ENCODE data around the gene EPN1. TPM values are rescaled to one million over a fixed set of nuclear protein-coding genes. Genes with fewer than 3 reads are reported as not detected.
"Not testable (repeated sequence)": the region's sequence is repeated elsewhere in the genome, so short reads cannot be mapped to it uniquely, and the experiment has no call there.

Gene EPN1
- total RNA-seq, 1 donor from 2014 or later: 250 TPM

DNA sequence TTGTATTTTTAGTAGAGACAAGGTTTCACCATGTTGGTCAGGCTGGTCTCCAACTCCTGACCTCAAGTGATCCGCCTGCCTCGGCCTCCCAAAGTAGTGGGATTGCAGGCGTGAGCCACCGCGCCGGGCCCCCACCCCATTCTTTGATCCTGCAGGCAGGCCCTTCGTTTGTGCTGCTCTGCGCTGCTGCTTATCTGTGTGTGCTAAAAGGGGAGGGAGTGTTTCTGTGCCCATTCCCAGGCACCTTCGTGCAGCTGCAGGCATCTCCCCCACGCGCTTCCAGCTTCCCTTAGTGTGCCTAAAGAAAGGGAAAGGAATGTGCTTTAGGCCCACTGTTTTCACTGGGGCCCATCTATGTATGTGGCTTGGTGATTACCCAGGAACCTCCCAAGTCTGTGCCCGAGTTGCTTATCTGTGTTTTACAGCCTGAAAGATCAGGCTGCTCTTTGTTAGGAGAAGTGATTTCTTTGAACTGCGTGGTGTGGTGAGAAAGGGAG is 27.2 kb downstream of the EPN1 start:
- intact Hi-C loops (cut with micrococcal nuclease): no loop called here
- DNase-seq (no peak), ATAC-seq (peak; percentile 31)

DNA sequence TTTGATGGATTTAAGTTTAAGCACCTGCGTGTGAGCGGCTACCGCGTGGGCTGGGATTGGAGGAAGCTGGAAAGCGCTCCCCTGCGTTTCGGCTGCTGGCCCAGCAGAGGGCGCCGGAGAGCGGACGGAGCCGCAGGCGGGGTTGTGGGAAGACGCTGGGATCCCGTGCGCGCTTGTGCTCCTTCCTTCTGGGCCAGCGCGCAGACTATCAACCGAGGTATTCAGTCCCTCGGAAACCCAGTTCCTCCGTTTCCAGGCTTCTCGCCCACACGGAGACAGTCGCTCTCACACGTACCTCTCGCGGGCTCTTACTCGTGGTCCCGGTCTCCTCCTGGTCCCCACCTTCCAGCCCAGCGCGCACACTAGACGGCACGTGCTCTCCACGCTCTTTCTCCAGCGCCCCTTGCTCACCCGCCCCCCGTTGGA is 28.8 kb downstream of the EPN1 start:
- DNase-seq: peak; percentile 67
- peak; percentile 70 for ATAC-seq
- intact Hi-C loops (cut with micrococcal nuclease): no loop called here

DNA sequence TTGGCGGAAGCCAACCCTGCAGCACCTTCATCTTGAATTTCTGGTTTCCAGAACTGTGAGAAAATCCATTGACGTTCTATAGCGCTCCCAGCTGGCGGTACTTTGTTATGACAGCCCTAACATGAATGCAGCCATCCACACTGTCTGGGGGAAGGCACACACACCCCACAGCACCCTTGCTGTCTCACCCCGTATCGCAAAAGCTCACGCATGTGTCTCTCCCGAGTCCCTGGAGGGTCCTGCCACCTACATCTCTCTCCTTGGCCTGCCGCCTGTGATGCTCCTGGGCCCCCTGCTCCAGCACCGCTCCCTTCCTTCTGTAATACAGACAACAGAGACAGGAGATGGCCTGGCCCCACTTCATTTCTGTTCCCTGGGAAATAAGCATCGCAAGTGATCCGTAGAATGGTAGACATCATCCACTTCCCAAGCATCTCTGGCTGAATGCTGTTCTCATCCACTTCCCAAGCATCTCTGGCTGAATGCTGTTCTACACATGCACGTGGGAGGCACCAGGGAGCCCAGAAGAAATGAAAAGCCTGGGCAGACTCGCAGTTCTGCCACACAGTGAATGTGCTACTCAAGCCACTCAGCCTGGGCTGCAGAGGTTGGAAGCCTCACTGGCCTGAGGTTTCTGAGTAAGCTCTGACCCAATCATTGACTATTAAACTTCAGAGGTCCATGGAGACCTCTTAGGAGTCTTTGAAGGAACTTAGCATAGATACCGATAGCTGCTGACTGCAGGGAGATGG is 29.6 kb downstream of the EPN1 start:
- DNase-seq (peak; percentile 27), ATAC-seq (peak; percentile 23)
- intact Hi-C loops (cut with micrococcal nuclease): no loop called here

DNA sequence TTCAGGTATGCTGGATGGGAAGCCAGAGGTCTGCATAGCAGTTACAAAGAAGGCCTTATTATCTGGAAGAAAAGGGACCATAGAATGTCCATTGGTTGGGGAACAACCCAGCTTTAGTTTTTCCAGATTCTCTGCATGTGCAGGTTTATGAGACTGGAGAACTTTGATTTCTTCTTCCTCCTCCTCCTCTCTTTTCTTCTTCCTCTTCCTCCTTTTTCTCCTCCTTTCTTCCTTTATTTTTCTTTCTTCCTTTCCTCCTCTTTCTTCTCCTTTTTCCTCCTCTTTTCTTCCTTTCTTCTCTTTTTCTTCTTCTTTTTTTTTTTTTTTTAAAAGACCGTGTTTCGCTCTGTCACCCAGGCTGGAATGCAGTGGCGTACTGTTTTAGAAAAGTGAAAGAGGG is 30.9 kb downstream of the EPN1 start:
- intact Hi-C loops (cut with micrococcal nuclease): no loop called here
- DNase-seq (no peak), ATAC-seq (no peak)

DNA sequence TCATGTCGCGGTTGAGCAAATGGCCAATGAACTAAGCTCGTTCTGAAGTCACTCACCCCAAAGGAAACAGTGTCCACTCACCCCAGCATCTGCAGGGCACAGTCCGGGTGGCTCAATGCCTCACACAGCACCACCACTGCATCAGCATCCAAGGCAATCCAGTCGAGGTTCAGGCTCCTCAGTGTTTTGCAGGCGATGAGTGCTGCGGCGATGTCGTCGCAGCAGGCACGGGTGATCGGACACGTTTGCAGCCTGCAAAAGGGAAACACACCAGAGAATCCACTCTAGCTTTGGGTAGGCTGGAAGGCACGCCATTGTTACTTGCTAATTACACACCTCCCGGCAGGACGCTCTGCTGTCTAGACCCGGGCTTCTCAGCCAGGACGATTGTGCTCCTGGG is 36.7 kb downstream of the EPN1 start:
- no peak for ATAC-seq
- intact Hi-C loops (cut with micrococcal nuclease): no loop called here

DNA sequence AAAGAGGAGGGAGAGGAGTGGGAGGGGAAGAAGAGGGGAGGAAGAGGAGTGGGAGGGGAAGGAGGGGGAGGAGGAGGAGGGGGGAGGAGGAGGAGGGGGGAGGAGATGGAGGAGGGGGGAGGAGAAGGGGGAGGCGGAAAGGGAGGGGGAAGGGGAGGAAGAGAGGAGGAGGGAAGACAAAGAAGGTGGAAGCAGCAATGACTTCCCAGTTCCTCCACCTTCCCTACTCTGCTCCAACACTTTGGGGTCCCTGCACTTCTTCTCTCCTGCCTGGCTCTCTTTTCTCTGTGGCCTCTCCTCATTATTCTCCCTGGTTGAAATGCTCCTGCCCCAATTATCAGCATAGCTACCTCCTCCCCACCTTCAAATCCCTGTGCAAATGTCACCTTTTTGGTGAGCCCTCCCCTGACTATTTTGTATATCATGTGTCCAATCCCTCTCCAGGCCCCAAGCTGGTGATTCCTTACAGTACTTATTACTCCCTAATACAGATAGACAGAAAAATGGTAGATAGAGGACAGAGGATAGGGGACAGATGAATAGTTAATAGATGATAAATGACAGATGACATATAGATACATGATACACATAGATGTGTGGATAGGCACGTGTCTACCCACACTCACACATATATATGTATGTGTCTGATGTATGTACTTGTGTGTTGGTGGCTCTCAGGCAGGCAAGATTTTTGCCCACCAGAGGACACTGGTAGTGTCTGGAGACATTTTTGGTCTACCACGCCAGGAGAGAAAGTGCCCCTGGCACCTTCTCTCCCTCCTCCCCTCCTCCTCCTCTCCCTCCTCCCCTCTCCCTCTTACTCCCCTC is 38.0 kb downstream of the EPN1 start:
- DNase-seq (no peak), ATAC-seq (no peak)
- intact Hi-C loops (cut with micrococcal nuclease): no loop called here

More for the DNA sequence above, 36.7 kb downstream of the EPN1 start:
- DNase-seq: no peak

DNA sequence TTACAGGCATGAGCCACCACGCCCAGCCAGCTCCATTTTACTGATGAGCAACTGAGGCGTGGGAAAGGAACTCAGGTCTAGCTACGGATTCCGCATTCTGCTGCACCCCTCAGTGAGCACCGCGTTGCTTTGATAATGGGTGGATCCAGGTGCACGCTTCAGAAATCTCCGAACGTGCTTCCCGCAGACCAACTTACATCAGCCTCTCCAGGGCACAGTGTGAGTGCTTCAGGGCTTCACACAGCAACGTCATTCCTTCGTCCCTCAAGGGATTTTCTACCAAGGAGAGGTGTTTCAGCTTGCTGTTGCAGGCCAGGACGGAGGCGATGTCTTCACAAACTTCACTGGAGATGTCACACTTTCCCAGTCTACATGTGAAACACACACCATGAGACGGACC is 41.5 kb downstream of the EPN1 start:
- no peak for ATAC-seq
- no peak for DNase-seq
- intact Hi-C loops (cut with micrococcal nuclease): no loop called here

DNA sequence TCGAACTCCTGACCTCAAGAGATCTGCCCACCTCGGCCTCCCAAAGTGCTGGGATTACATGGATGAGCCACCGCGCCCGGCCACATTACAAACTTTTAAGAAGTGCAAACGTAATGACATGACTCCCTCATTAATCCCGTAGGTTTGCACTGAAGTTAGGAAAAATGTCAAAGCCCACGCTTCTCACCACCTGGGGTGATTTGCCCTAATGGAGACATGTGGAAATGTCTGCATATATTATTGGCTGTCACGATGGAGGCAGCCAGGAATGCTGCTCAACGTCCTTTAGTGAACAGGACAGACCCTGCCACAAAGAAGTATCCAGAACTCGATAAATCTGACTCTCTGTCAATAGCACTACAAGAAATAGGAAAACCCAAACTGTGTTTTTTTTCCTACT is 42.2 kb downstream of the EPN1 start:
- intact Hi-C loops (cut with micrococcal nuclease): no loop called here
- DNase-seq (no peak), ATAC-seq (no peak)

DNA sequence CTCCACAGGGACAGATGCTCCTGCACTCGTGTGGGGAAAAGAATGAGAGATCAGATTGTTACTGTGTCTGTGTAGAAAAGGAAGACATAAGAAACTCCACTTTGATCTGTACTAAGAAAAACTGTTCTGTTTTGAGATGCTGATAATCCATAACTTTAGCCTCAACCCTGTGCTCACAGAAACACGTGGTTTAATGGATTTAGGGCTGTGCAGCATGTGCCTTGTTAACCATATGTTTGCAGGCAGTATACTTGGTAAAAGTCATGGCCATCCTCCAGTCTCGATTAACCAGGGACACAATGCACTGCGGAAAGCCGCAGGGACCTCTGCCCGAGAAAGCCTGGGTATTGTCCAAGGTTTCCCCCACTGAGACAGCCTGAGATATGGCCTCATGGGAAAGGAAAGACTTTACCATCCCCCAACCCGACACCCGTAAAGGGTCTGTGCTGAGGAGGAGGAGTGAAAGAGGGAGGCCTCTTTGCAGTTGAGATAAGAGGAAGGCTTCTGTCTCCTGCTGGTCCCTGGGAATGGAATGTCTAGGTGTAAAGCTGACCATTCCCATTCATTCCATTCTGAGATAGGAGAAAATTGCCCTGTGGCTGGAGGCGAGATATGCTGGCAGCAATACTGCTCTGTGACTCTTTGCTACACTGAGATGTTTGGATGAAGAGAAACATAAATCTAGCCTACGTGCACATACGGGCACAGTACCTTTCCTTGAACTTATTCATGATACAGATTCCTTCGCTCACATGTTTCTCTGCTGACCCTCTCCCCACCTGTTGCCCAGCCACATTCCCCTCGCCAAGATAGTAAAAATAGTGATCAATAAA is 43.1 kb downstream of the EPN1 start:
- intact Hi-C loops (cut with micrococcal nuclease); ATAC-seq; DNase-seq: not testable (repeated sequence)

DNA sequence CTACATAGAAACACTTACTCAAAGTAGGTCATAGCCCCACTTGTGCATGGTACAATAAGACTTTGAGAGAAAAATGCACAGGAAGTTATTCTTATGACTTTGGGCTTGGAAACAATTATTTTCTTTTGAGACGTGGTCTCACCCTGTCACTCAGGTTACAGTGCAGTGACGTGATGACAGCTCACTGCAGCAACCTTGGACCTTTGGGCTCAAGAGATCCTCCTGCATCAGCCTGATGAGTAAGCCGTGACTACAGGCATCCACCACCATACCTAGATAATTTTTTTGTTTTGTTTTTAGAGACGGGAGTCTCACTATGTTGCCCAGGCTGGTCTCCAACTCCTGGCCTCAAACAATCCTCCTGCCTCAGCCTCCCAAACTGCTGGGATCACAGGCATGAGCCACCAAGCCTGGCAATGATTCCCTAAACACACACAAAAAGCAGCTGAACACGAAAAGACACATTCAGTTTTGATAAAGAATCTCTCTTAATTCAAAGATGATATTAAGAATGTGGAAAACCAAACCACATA is 45.3 kb downstream of the EPN1 start:
- DNase-seq (no peak), ATAC-seq (no peak)
- intact Hi-C loops (cut with micrococcal nuclease): no loop called here

DNA sequence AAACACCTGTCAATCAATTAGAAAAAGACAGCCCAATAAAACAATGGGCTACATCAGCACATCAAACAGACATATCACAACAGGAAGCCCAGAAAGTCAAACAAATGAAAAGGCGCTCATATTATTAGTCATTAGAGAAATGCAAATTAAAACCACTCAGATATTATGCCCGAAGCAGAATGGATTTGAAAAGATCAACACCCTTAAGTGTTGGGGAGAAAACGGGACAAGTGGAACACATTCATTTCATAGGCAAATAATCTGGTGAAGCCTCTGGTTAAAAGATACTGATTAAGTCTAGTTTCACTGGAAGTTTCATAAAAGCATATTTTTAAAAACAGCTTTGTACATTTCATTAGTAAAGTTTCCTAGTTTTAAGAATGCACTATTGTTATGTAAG is 45.8 kb downstream of the EPN1 start:
- DNase-seq (no peak), ATAC-seq (no peak)
- intact Hi-C loops (cut with micrococcal nuclease): no loop called here

DNA sequence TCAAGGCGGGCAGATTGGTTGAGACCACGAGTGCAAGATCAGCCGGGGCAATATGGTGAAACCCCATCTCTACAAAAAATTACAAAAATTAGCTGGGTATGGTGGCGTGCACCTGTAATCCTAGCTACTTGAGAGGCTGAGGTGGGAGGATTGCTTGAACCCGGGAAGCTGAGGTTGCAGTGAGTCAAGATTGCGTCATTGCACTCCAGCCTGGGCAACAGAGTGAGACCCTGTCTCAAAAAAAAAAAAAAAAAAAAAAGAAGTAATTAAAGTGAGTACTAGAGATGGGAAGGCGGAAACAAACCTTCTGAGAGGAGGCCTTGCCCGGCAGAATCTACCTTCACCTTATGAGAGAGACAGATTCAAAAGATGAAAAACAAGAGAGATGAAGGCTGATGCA is 48.5 kb downstream of the EPN1 start:
- intact Hi-C loops (cut with micrococcal nuclease): no loop called here
- DNase-seq: no peak
- ATAC-seq: no peak

DNA sequence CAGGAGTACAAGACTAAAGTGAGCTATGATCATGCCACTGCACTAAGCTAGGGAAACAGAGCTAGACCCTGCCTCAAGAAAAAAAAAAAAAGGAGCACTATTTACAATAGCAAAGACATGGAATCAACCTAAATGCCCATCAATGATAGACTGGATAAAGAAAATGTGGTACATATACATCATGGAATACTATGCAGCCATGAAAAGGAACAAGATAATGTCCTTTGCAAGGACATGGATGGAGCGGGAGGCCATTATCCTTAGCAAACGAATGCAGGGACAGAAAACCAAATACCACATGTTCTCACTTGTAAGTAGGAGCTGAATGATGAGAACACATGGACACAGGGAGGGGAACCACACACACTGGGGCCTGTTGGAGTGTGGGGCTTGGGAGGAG is 55.4 kb downstream of the EPN1 start:
- ATAC-seq; intact Hi-C loops (cut with micrococcal nuclease); DNase-seq: not testable (repeated sequence)

DNA sequence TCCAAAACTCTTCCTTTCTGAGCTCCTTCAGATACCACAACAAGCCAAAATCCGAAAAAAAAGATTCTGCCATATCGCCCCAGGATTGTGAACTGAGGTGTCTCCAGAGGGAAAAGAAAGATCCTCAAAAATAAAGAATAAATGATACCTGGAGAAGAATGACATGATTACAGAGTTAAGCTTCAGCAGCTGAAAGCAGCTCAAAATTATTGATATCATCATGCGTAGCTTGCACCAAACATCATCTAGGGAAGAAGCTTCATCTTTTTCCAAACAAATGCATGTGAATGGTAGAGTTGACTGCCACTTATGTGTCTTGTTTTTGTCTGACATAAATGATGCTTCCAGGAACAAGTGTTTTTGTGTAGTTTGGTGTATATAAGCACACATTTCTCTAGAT is 63.3 kb downstream of the EPN1 start, which contains the start of gene NLRP9:
Gene NLRP9 (minus strand): TSS at position 101 of the 400 bp plus-strand sequence. CDS start 28 bp downstream, at position 73.
- no peak for ATAC-seq
- intact Hi-C loops (cut with micrococcal nuclease): no loop called here
- DNase-seq: no peak

DNA sequence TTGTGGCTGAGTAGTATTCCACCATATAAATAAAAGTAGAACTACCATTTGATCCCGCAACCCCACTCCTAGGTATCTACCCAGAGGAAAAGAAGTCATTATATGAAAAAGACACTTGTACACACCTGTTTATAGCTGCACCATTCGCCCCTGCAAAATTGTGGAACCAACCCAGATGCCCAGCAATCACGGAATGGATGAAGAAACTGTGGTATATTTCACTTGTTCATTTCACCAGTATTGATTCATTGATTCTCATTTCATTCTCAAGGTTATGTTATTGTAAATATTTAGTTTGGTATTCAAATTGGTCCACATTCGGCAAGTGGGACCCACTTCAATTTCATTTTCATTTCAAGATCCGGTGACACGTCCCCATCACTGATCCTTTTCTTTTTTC is 75.7 kb downstream of the EPN1 start:
- intact Hi-C loops (cut with micrococcal nuclease): no loop called here
- no peak for DNase-seq
- ATAC-seq: no peak

DNA sequence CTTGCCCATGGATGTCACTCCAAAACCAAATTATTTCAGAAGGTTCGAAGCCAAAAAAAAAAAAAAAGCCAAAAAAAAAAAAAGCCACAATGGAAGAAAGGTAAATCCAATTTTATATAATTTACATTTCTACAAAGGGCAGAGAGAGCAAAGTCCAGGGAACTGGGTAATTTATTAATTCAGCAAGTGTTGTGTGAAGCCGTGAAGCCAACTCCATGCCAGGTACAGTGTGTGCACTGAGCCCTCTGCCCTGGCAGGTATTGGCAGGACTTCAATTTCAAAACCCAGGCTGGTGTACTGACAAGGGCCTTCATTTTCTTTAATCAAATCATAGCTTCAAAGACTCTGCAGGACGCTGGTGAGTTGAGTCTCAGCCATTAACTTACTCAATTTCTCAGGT is 78.4 kb downstream of the EPN1 start:
- ATAC-seq: no peak
- intact Hi-C loops (cut with micrococcal nuclease): no loop called here
- no peak for DNase-seq

DNA sequence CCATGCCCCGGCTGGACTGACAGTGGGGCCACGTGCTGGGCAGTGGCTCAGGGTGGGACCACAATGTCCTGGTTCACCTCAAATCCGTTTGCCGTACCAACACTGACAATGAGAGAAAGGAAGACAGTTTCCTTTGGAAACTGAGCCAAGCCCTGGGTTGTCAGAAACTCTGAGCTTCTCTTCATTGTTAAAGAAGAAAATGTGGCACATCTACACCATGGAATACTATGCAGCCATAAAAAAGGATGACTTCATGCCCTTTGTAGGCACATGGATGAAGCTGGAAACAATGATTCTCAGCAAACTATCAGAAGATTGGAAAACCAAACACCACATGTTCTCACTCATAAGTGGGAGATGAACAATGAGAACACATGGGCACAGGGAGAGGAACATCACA is 81.8 kb downstream of the EPN1 start:
- ATAC-seq; intact Hi-C loops (cut with micrococcal nuclease): not testable (repeated sequence)

DNA sequence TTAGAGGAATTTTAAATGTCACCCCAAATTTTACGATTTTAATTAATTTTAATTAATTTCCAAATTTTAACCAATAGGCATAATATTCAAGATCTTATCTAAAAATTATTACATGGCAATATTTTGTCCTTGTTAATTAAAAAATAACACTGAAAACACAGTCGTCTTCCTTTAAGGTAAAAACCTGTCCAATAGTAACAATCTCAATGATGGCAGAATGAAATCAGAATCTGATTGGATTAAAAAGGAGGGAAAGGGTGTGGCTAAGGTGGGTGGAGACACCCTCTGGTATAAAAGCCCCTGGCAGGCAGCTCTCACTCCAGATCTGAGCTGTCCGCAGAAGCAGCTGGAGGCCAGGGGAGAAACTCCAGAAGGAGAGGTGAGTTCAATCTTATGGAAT is 83.8 kb downstream of the EPN1 start, which contains the start of gene RFPL4A:
Gene RFPL4A (plus strand): TSS at position 301 of the 400 bp plus-strand sequence. CDS start 2,704 bp downstream, outside the sequence.
- DNase-seq; intact Hi-C loops (cut with micrococcal nuclease); ATAC-seq: not testable (repeated sequence)

More for the DNA sequence above, 81.8 kb downstream of the EPN1 start:
- DNase-seq: not testable (repeated sequence)

Data from left ventricle myocardium superior (tissue), 1 donor.